GM12878 (cell line): ENCODE measurements around the gene MPRIP. TPM values are rescaled to one million over a fixed set of nuclear protein-coding genes. Genes with fewer than 3 reads are reported as not detected.

Experiments
- ATAC-seq: fragments of 200-7000 bp; cut with Tn5 transposase; 3 replicates; pipeline ENCODE4 v1.9.1; 2020; ENCODE audit warnings: mild to moderate bottlenecking, moderate library complexity
- BruUV-seq: library from RNA; stranded (reverse); fragments of 400-500 nt; replicated peaks from 2 replicates; lab custom pipeline; 2021; lab: Mats Ljungman, UMichigan
- CTCF ChIA-PET: fragments of 300-600 bp; sonication (Branson Sonifier 250); formaldehyde crosslinking; extraction: SDS; loops from one replicate; lab custom pipeline; 2021; ENCODE audit warnings: inconsistent platforms; lab: Yijun Ruan, JAX
- POLR2A ChIA-PET: fragments of 350-600 bp; formaldehyde crosslinking; extraction: SDS; loops from one replicate; lab custom pipeline; 2021; ENCODE audit warnings: inconsistent platforms; lab: Charles Lee
- RAD21 ChIA-PET: fragments of 300-600 bp; sonication (Branson Sonifier 250); formaldehyde crosslinking; loops from one replicate; lab custom pipeline; 2023; ENCODE audit warnings: antibody characterized with exemption; ENCODE audit not compliant: unreplicated experiment; lab: Charles Lee
- SMC1A ChIA-PET: fragments of 300-600 bp; sonication (Branson Sonifier 250); formaldehyde crosslinking; loops from one replicate; lab custom pipeline; 2023; ENCODE audit not compliant: unreplicated experiment, uncharacterized antibody; lab: Charles Lee
- DNase-seq: peaks from one replicate; pipeline ENCODE4 v3.0.0-alpha.2; 2011; ENCODE audit warnings: low read depth, low spot score
- FAIRE-seq: peaks from 3 replicates; lab custom pipeline; 2011; peaks lifted over from hg19 to GRCh38; lab: Jason Lieb, UNC
- H2AFZ ChIP-seq: 2 replicates; pipeline ENCODE4 v1.6.0; 2011; ENCODE audit warnings: low read depth, low read length, control low read depth; ENCODE audit not compliant: control insufficient read depth
- H3K27ac ChIP-seq: 2 replicates; pipeline ENCODE4 v1.5.1; 2011; ENCODE audit warnings: control low read depth; ENCODE audit not compliant: control insufficient read depth, insufficient read depth
- H3K27me3 ChIP-seq, 2 experiments: replicated peaks in 1 of 2; 2 replicates each; pipeline versions ENCODE4 v1.6.0 to v1.6.1; 2011; ENCODE audit warnings: low read length in 1 of 2; ENCODE audit not compliant: control insufficient read depth in 2 of 2, insufficient read depth in 2 of 2
- H3K36me3 ChIP-seq, 2 experiments: 2 replicates each; pipeline ENCODE4 v1.5.1; 2011; ENCODE audit warnings: low read length in 1 of 2; ENCODE audit not compliant: control insufficient read depth in 2 of 2, insufficient read depth in 2 of 2
- H3K4me1 ChIP-seq: 2 replicates; pipeline ENCODE4 v1.6.1; 2011; ENCODE audit warnings: mild to moderate bottlenecking, low read length, moderate library complexity, mixed read lengths; ENCODE audit not compliant: control insufficient read depth, insufficient read depth
- H3K4me2 ChIP-seq: 2 replicates; pipeline ENCODE4 v1.6.0; 2011; ENCODE audit warnings: control low read depth; ENCODE audit not compliant: control insufficient read depth, insufficient read depth
- H3K4me3 ChIP-seq: fragments of 200-600 bp; sonication (generic); 2 replicates; pipeline ENCODE4 v1.5.1; 2016
- H3K79me2 ChIP-seq: 2 replicates; pipeline ENCODE4 v1.6.0; 2011; ENCODE audit warnings: low read length; ENCODE audit not compliant: control insufficient read depth, insufficient read depth
- H3K9ac ChIP-seq: 2 replicates; pipeline ENCODE4 v1.8.0; 2011; ENCODE audit warnings: low read length, control low read depth, mixed read lengths; ENCODE audit not compliant: control insufficient read depth, insufficient read depth
- H3K9me3 ChIP-seq: replicated peaks from 3 replicates; pipeline ENCODE4 v1.5.1; 2011; ENCODE audit warnings: mild to moderate bottlenecking, low read length; ENCODE audit not compliant: control insufficient read depth, insufficient read depth
- H4K20me1 ChIP-seq: 2 replicates; pipeline ENCODE4 v1.6.0; 2011; ENCODE audit not compliant: control insufficient read depth, insufficient read depth
- CBX5 ChIP-seq: sonication (generic); IDR thresholded peaks from 2 replicates; pipeline ENCODE4 v1.6.1; 2016; ENCODE audit warnings: low read depth, moderate library complexity, mild to moderate bottlenecking, inconsistent platforms
- CTCF ChIP-seq, 3 experiments: IDR thresholded peaks in 2 of 3; conservative IDR thresholded peaks in 1 of 3; 2 replicates each; pipeline ENCODE4 v1.5.1; 2011; ENCODE audit warnings: low read depth in 3 of 3, low read length in 3 of 3, mild to moderate bottlenecking in 3 of 3, control low read depth in 2 of 3, moderate library complexity in 2 of 3, inconsistent platforms in 1 of 3, mixed read lengths in 1 of 3; ENCODE audit not compliant: control insufficient read depth in 2 of 3, insufficient read depth in 1 of 3; ENCODE audit errors: extremely low read depth in 1 of 3
- NRF1 ChIP-seq: conservative IDR thresholded peaks from 2 replicates; pipeline ENCODE4 v1.6.1; 2011; ENCODE audit warnings: mild to moderate bottlenecking, low read depth, low read length, improper control_type of control experiment
- RAD21 ChIP-seq: IDR thresholded peaks from 2 replicates; pipeline ENCODE4 v1.6.1; 2011; ENCODE audit warnings: mild to moderate bottlenecking, low read depth, low read length, moderate library complexity; ENCODE audit not compliant: insufficient read depth
- WGBS: methylation state at CpG from one replicate; pipeline ENCODE4 v1.1.6; 2016; ENCODE audit warnings: low lambda C conversion rate; ENCODE audit not compliant: insufficient replicate concordance, insufficient coverage; ENCODE audit errors: missing lambda C conversion rate; 5-methylcytosine and 5-hydroxymethylcytosine counted together
- in situ Hi-C: fragments of 300-500 bp; cut with MboI; formaldehyde crosslinking; loops from 9 replicates; pipeline ENCODE4 v1.14.3; 2018; ENCODE audit warnings: mixed read lengths
- intact Hi-C: fragments of 100-400 bp; cut with micrococcal nuclease; formaldehyde crosslinking; loops from one replicate; pipeline ENCODE4 v1.14.2; 2022; ENCODE audit not compliant: unreplicated experiment
- polyA plus RNA-seq, 11 experiments: library from polyadenylated mRNA; depleted of rRNA in 4 of 11; unstranded in 6 of 11; stranded (reverse) in 5 of 11; fragments of >200 nt; fragmentation: Nextera tagmentation in 4 of 11; fragmentation: Illumina TruSeq in 1 of 11; extraction: Ambion mirVana in 4 of 11; extraction: Trizol in 1 of 11; gene quantifications; 1 replicate in 1 of 11; 2 replicates in 10 of 11; pipeline versions ENCODE4 v1.2.1 to v1.2.3, GENCODE V29; 2011 to 2016; ENCODE audit warnings: inconsistent platforms in 2 of 11, missing spikeins in 2 of 11, low read depth in 1 of 11
- total RNA-seq, 4 experiments: library from RNA; depleted of rRNA in 3 of 4; stranded (reverse); fragments of >200 nt in 3 of 4; fragmentation: Illumina TruSeq in 1 of 4; extraction: Trizol in 1 of 4; gene quantifications; 2 replicates each; pipeline versions ENCODE4 v1.2.1 to v1.2.3, GENCODE V29; 2013 to 2021

MPRIP gene
- total and polyA plus RNA-seq, 10 of the 15 experiments (the other 5 are each of a cell fraction or from before 2014, with no cell fraction given): 16.5 to 168 (median 71.7) TPM

- Histone ChIP-seq H3K36me3 (peaks cover 22 to 42% of the 10 kb centered on the region in 2 experiments), H3K4me1 (peaks cover 4% of the 10 kb centered on the region; the same call in 1 of the 2 replicates), H3K79me2 (no peaks in the 10 kb centered on the region), H3K27ac (no peak overlapping the region), H4K20me1 (no peaks in the 10 kb centered on the region; the same call in none of the 2 replicates), H2AFZ (no peak overlapping the region), H3K9ac (no peak overlapping the region), H3K4me2 (no peak overlapping the region), H3K9me3 (no peaks in the 10 kb centered on the region)
- intact Hi-C loops: no loop called here
- 81% methylated on average over 9 of the region's 12 CpGs for WGBS
- POLR2A ChIA-PET: no interaction called here
- CTCF ChIA-PET: no interaction called here
- in situ Hi-C loops: no loop called here
- no peak for ATAC-seq
- BruUV-seq: no TSS peak
- RAD21 ChIA-PET: no interaction called here
- no peak for DNase-seq
- SMC1A ChIA-PET: no interaction called here
- no peak for TF ChIP-seq NRF1
- TF ChIP-seq CTCF (IDR thresholded peaks at IDR 0.05 in 2 of 3, conservative IDR thresholded peaks at IDR 0.05 in 1 of 3; ENCODE audit: control insufficient read depth in 2 of 3, extremely low read depth in 1 of 3, insufficient read depth in 1 of 3, low read depth in 3 of 3, low read length in 3 of 3): 0 out of 6 replicates have a peak, but pooled peaks of 1 of the 3 experiments have one; percentile 16
- TF ChIP-seq CBX5: no peak
- peak; percentile 16; the same call in 1 of the 2 replicates for TF ChIP-seq RAD21
- TF ChIP-seq, all 136 proteins: peak for 2
- Histone ChIP-seq H3K4me3 (no peak overlapping the region), H3K27me3 (no peaks in the 10 kb centered on the region)
- FAIRE-seq: no peak
Observed at GRCh38 chr17:17130077-17130844, 88.0 kb downstream of the MPRIP start.
